ENCODE data around the gene EXD1. TPM values are rescaled to one million over a fixed set of nuclear protein-coding genes. Genes with fewer than 3 reads are reported as not detected.

EXD1 gene
- total and polyA plus RNA-seq, 2 of the 13 experiments (the other 11 are each of a cell fraction or from before 2014, with no cell fraction given), result not detected

- TF ChIP-seq MTF1 (CRISPR knock-in tag; IDR thresholded peaks at IDR 0.05) (no peak), ZNF781 (CRISPR knock-in tag; IDR thresholded peaks at IDR 0.05; ENCODE audit: borderline replicate concordance, not compliant biosample characterization) (peak; percentile 70), TBX3 (IDR thresholded peaks at IDR 0.05; ENCODE audit: borderline replicate concordance) (peak; percentile 35; the same call in 1 of the 2 replicates), SKI (IDR thresholded peaks at IDR 0.05; ENCODE audit: partially characterized antibody) (peak; percentile 94), ZFX (CRISPR knock-in tag; IDR thresholded peaks at IDR 0.05; ENCODE audit: low read depth) (peak; percentile 49; the same call in 1 of the 2 replicates), MXD3 (CRISPR knock-in tag; IDR thresholded peaks at IDR 0.05) (0 out of 2 replicates have a peak, but pooled peaks have one; percentile 38), ZNF780A (CRISPR knock-in tag; IDR thresholded peaks at IDR 0.05) (no peak), ZNF777 (CRISPR knock-in tag; IDR thresholded peaks at IDR 0.05) (no peak), KDM6A (CRISPR knock-in tag; IDR thresholded peaks at IDR 0.05; ENCODE audit: low read depth) (peak; percentile 86), GABPA (IDR thresholded peaks at IDR 0.05; ENCODE audit: low read depth, low read length) (no peak), GABPA (CRISPR knock-in tag; IDR thresholded peaks at IDR 0.05; ENCODE audit: low read depth) (peak; percentile 27; the same call in 1 of the 2 replicates), ZBTB20 (CRISPR knock-in tag; IDR thresholded peaks at IDR 0.05; ENCODE audit: borderline replicate concordance, low read depth) (peak; percentile 96; the same call in 1 of the 2 replicates), ARNT2 (CRISPR knock-in tag; IDR thresholded peaks at IDR 0.05; ENCODE audit: low read depth) (0 out of 2 replicates have a peak, but pooled peaks have one; percentile 20), ARID4A (CRISPR knock-in tag; IDR thresholded peaks at IDR 0.05; ENCODE audit: borderline replicate concordance) (peak; percentile 61; the same call in 1 of the 2 replicates), SP5 (CRISPR knock-in tag; IDR thresholded peaks at IDR 0.05; ENCODE audit: borderline replicate concordance, low read depth) (peak; percentile 94), ZFP1 (CRISPR knock-in tag; IDR thresholded peaks at IDR 0.05) (peak; percentile 66; the same call in 1 of the 2 replicates), ZNF124 (CRISPR knock-in tag; IDR thresholded peaks at IDR 0.05) (peak; percentile 60; the same call in 1 of the 2 replicates), PATZ1 (CRISPR knock-in tag; IDR thresholded peaks at IDR 0.05) (peak; percentile 63), DPF2 (CRISPR knock-in tag; IDR thresholded peaks at IDR 0.05; ENCODE audit: borderline replicate concordance, low read depth) (peak; percentile 86), ZIK1 (CRISPR knock-in tag; IDR thresholded peaks at IDR 0.05; ENCODE audit: borderline replicate concordance, low read depth) (peak; percentile 17; the same call in 1 of the 2 replicates), ZNF556 (CRISPR knock-in tag; IDR thresholded peaks at IDR 0.05; ENCODE audit: borderline replicate concordance) (peak; percentile 46; the same call in 1 of the 2 replicates), ADNP (CRISPR knock-in tag; IDR thresholded peaks at IDR 0.05) (peak; percentile 99)
Observed at GRCh38 chr15:41259546-41260189, 29.1 kb upstream of the EXD1 start (continued).

All from HepG2 (cell line).